GM12878 (cell line): ENCODE results near the gene PHLPP1. TPM values are rescaled to one million over a fixed set of nuclear protein-coding genes. Genes with fewer than 3 reads are reported as not detected.

Source experiments
- ATAC-seq: fragments of 200-7000 bp; cut with Tn5 transposase; 3 replicates; pipeline ENCODE4 v1.9.1; 2020; ENCODE audit warnings: mild to moderate bottlenecking, moderate library complexity
- BruUV-seq: library from RNA; stranded (reverse); fragments of 400-500 nt; replicated peaks from 2 replicates; lab custom pipeline; 2021; lab: Mats Ljungman, UMichigan
- CTCF ChIA-PET: fragments of 300-600 bp; sonication (Branson Sonifier 250); formaldehyde crosslinking; extraction: SDS; loops from one replicate; lab custom pipeline; 2021; ENCODE audit warnings: inconsistent platforms; lab: Yijun Ruan, JAX
- POLR2A ChIA-PET: fragments of 350-600 bp; formaldehyde crosslinking; extraction: SDS; loops from one replicate; lab custom pipeline; 2021; ENCODE audit warnings: inconsistent platforms; lab: Charles Lee
- RAD21 ChIA-PET: fragments of 300-600 bp; sonication (Branson Sonifier 250); formaldehyde crosslinking; loops from one replicate; lab custom pipeline; 2023; ENCODE audit warnings: antibody characterized with exemption; ENCODE audit not compliant: unreplicated experiment; lab: Charles Lee
- SMC1A ChIA-PET: fragments of 300-600 bp; sonication (Branson Sonifier 250); formaldehyde crosslinking; loops from one replicate; lab custom pipeline; 2023; ENCODE audit not compliant: unreplicated experiment, uncharacterized antibody; lab: Charles Lee
- DNase-seq: peaks from one replicate; pipeline ENCODE4 v3.0.0-alpha.2; 2011; ENCODE audit warnings: low read depth, low spot score
- FAIRE-seq: peaks from 3 replicates; lab custom pipeline; 2011; peaks lifted over from hg19 to GRCh38; lab: Jason Lieb, UNC
- H2AFZ ChIP-seq: 2 replicates; pipeline ENCODE4 v1.6.0; 2011; ENCODE audit warnings: low read depth, low read length, control low read depth; ENCODE audit not compliant: control insufficient read depth
- H3K27ac ChIP-seq: 2 replicates; pipeline ENCODE4 v1.5.1; 2011; ENCODE audit warnings: control low read depth; ENCODE audit not compliant: control insufficient read depth, insufficient read depth
- H3K27me3 ChIP-seq, 2 experiments: replicated peaks in 1 of 2; 2 replicates each; pipeline versions ENCODE4 v1.6.0 to v1.6.1; 2011; ENCODE audit warnings: low read length in 1 of 2; ENCODE audit not compliant: control insufficient read depth in 2 of 2, insufficient read depth in 2 of 2
- H3K36me3 ChIP-seq, 2 experiments: 2 replicates each; pipeline ENCODE4 v1.5.1; 2011; ENCODE audit warnings: low read length in 1 of 2; ENCODE audit not compliant: control insufficient read depth in 2 of 2, insufficient read depth in 2 of 2
- H3K4me1 ChIP-seq: 2 replicates; pipeline ENCODE4 v1.6.1; 2011; ENCODE audit warnings: mild to moderate bottlenecking, low read length, moderate library complexity, mixed read lengths; ENCODE audit not compliant: control insufficient read depth, insufficient read depth
- H3K4me2 ChIP-seq: 2 replicates; pipeline ENCODE4 v1.6.0; 2011; ENCODE audit warnings: control low read depth; ENCODE audit not compliant: control insufficient read depth, insufficient read depth
- H3K4me3 ChIP-seq: fragments of 200-600 bp; sonication (generic); 2 replicates; pipeline ENCODE4 v1.5.1; 2016
- H3K79me2 ChIP-seq: 2 replicates; pipeline ENCODE4 v1.6.0; 2011; ENCODE audit warnings: low read length; ENCODE audit not compliant: control insufficient read depth, insufficient read depth
- H3K9ac ChIP-seq: 2 replicates; pipeline ENCODE4 v1.8.0; 2011; ENCODE audit warnings: low read length, control low read depth, mixed read lengths; ENCODE audit not compliant: control insufficient read depth, insufficient read depth
- H3K9me3 ChIP-seq: replicated peaks from 3 replicates; pipeline ENCODE4 v1.5.1; 2011; ENCODE audit warnings: mild to moderate bottlenecking, low read length; ENCODE audit not compliant: control insufficient read depth, insufficient read depth
- H4K20me1 ChIP-seq: 2 replicates; pipeline ENCODE4 v1.6.0; 2011; ENCODE audit not compliant: control insufficient read depth, insufficient read depth
- BHLHE40 ChIP-seq, 2 experiments: fragments of 450-650 bp in 1 of 2; IDR thresholded peaks; 2 replicates each; pipeline ENCODE4 v1.6.1; 2011 to 2017; ENCODE audit warnings: low read depth in 2 of 2, borderline replicate concordance in 1 of 2, improper control_type of control experiment in 1 of 2, low read length in 1 of 2, mild to moderate bottlenecking in 1 of 2
- GABPA ChIP-seq: IDR thresholded peaks from 2 replicates; pipeline ENCODE4 v1.6.1; 2014; ENCODE audit warnings: antibody characterized with exemption, low read depth, mild to moderate bottlenecking, inconsistent platforms
- IKZF1 ChIP-seq: fragments of 450-650 bp; conservative IDR thresholded peaks from 2 replicates; pipeline ENCODE4 v1.6.1; 2017; ENCODE audit warnings: antibody characterized with exemption, mild to moderate bottlenecking
- JUND ChIP-seq: IDR thresholded peaks from 2 replicates; pipeline ENCODE4 v1.6.1; 2012; ENCODE audit warnings: low read depth, mild to moderate bottlenecking, low read length, improper control_type of control experiment, moderate library complexity
- PAX5 ChIP-seq: IDR thresholded peaks from 2 replicates; pipeline ENCODE4 v1.6.1; 2011; ENCODE audit warnings: low read depth, low read length, borderline replicate concordance
- POLR2AphosphoS5 ChIP-seq: IDR thresholded peaks from 2 replicates; pipeline ENCODE4 v1.6.1; 2011; ENCODE audit warnings: mild to moderate bottlenecking, low read length, inconsistent platforms
- RAD51 ChIP-seq: fragments of 450-650 bp; IDR thresholded peaks from 2 replicates; pipeline ENCODE4 v1.6.1; 2016; ENCODE audit warnings: moderate library complexity, mild to moderate bottlenecking, inconsistent platforms
- RELA ChIP-seq: fragments of 450-650 bp; IDR thresholded peaks from 2 replicates; pipeline ENCODE4 v1.8.0; 2014; ENCODE audit warnings: borderline replicate concordance; ENCODE audit not compliant: partially characterized antibody
- SREBF1 ChIP-seq: IDR thresholded peaks from 2 replicates; pipeline ENCODE4 v1.6.1; 2012; ENCODE audit warnings: mild to moderate bottlenecking, low read length
- TBL1XR1 ChIP-seq: IDR thresholded peaks from 2 replicates; pipeline ENCODE4 v1.6.1; 2012; ENCODE audit warnings: low read depth, low read length, improper control_type of control experiment
- WRNIP1 ChIP-seq: IDR thresholded peaks from 2 replicates; pipeline ENCODE4 v1.6.1; 2011; ENCODE audit warnings: low read depth, low read length, improper control_type of control experiment, borderline replicate concordance
- YBX1 ChIP-seq: fragments of 450-650 bp; IDR thresholded peaks from 2 replicates; pipeline ENCODE4 v1.6.1; 2016; ENCODE audit warnings: antibody characterized with exemption
- ZZZ3 ChIP-seq: IDR thresholded peaks from 2 replicates; pipeline ENCODE4 v1.6.1; 2011; ENCODE audit warnings: low read depth; ENCODE audit not compliant: control insufficient read depth, insufficient read length
- WGBS: methylation state at CpG from one replicate; pipeline ENCODE4 v1.1.6; 2016; ENCODE audit warnings: low lambda C conversion rate; ENCODE audit not compliant: insufficient replicate concordance, insufficient coverage; ENCODE audit errors: missing lambda C conversion rate; 5-methylcytosine and 5-hydroxymethylcytosine counted together
- in situ Hi-C: fragments of 300-500 bp; cut with MboI; formaldehyde crosslinking; loops from 9 replicates; pipeline ENCODE4 v1.14.3; 2018; ENCODE audit warnings: mixed read lengths
- intact Hi-C: fragments of 100-400 bp; cut with micrococcal nuclease; formaldehyde crosslinking; loops from one replicate; pipeline ENCODE4 v1.14.2; 2022; ENCODE audit not compliant: unreplicated experiment
- polyA plus RNA-seq, 11 experiments: library from polyadenylated mRNA; depleted of rRNA in 4 of 11; unstranded in 6 of 11; stranded (reverse) in 5 of 11; fragments of >200 nt; fragmentation: Nextera tagmentation in 4 of 11; fragmentation: Illumina TruSeq in 1 of 11; extraction: Ambion mirVana in 4 of 11; extraction: Trizol in 1 of 11; gene quantifications; 1 replicate in 1 of 11; 2 replicates in 10 of 11; pipeline versions ENCODE4 v1.2.1 to v1.2.3, GENCODE V29; 2011 to 2016; ENCODE audit warnings: inconsistent platforms in 2 of 11, missing spikeins in 2 of 11, low read depth in 1 of 11
- total RNA-seq, 4 experiments: library from RNA; depleted of rRNA in 3 of 4; stranded (reverse); fragments of >200 nt in 3 of 4; fragmentation: Illumina TruSeq in 1 of 4; extraction: Trizol in 1 of 4; gene quantifications; 2 replicates each; pipeline versions ENCODE4 v1.2.1 to v1.2.3, GENCODE V29; 2013 to 2021
- TF ChIP-seq, protein P1 (sequence below): IDR thresholded peaks from 2 replicates; pipeline ENCODE4 v1.6.1; 2011; ENCODE audit warnings: mild to moderate bottlenecking, low read depth, low read length, moderate library complexity; ENCODE audit not compliant: insufficient replicate concordance
- TF ChIP-seq, protein P2 (sequence below): fragments of 450-650 bp; IDR thresholded peaks from 2 replicates; pipeline ENCODE4 v1.6.1; 2017; ENCODE audit warnings: borderline replicate concordance
- TF ChIP-seq, protein P3 (sequence below): fragments of 450-650 bp; IDR thresholded peaks from 2 replicates; pipeline ENCODE4 v1.6.1; 2014; ENCODE audit warnings: mild to moderate bottlenecking
- TF ChIP-seq, protein P4 (sequence below): IDR thresholded peaks from 2 replicates; pipeline ENCODE4 v1.6.1; 2012; ENCODE audit warnings: improper control_type of control experiment, low read depth, low read length; ENCODE audit not compliant: insufficient replicate concordance

The PHLPP1 gene
- total and polyA plus RNA-seq, 10 of the 15 experiments (the other 5 are each of a cell fraction or from before 2014, with no cell fraction given) = 0.42 to 7.0 (median 1.9) TPM

DNA sequence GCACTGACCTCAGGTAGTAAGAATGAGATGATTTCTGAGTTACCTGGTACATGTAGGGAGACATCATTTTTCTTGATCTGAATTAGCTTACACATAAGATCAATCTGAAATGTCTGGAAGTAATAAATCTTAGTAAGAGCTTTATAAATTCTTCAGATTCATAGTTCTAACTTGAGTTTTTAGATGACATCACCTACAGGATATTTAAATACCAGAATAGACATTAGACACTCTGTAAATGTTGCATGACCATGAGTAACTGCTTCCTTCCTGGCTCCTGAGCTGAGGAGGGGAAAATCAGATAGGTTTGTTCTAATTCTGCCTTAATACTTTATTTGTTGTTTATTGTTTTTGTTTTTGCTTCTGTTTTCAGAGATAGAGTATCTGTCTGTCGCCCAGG is 181.8 kb downstream of the PHLPP1 start:
- no peak for DNase-seq
- Histone ChIP-seq H3K9ac (no peak overlapping the region), H3K4me3 (no peak overlapping the region), H2AFZ (no peak overlapping the region), H4K20me1 (no peaks in the 10 kb centered on the region), H3K79me2 (no peaks in the 10 kb centered on the region), H3K27ac (no peak overlapping the region), H3K36me3 (peaks cover 0 to 1% of the 10 kb centered on the region in 2 experiments; a peak in 1 of 4 replicates), H3K9me3 (no peaks in the 10 kb centered on the region), H3K4me2 (no peak overlapping the region), H3K4me1 (no peaks in the 10 kb centered on the region), H3K27me3 (no peaks in the 10 kb centered on the region)
- ChIA-PET RAD21 (no interaction called here), SMC1A (no interaction called here), CTCF (no interaction called here), POLR2A (no interaction called here)
- no TSS peak for BruUV-seq
- WGBS = 88% methylated on average over 1 of the region's 1 CpG
- in situ Hi-C loops (no loop called here), intact Hi-C loops (no loop called here)
- TF ChIP-seq, protein P1, sequence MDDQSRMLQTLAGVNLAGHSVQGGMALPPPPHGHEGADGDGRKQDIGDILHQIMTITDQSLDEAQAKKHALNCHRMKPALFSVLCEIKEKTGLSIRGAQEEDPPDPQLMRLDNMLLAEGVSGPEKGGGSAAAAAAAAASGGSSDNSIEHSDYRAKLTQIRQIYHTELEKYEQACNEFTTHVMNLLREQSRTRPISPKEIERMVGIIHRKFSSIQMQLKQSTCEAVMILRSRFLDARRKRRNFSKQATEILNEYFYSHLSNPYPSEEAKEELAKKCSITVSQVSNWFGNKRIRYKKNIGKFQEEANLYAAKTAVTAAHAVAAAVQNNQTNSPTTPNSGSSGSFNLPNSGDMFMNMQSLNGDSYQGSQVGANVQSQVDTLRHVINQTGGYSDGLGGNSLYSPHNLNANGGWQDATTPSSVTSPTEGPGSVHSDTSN = no peak
- TF ChIP-seq, protein P2, sequence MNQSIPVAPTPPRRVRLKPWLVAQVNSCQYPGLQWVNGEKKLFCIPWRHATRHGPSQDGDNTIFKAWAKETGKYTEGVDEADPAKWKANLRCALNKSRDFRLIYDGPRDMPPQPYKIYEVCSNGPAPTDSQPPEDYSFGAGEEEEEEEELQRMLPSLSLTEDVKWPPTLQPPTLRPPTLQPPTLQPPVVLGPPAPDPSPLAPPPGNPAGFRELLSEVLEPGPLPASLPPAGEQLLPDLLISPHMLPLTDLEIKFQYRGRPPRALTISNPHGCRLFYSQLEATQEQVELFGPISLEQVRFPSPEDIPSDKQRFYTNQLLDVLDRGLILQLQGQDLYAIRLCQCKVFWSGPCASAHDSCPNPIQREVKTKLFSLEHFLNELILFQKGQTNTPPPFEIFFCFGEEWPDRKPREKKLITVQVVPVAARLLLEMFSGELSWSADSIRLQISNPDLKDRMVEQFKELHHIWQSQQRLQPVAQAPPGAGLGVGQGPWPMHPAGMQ = no peak
- no peak for TF ChIP-seq WRNIP1
- TF ChIP-seq PAX5 = no peak
- no peak for TF ChIP-seq GABPA
- TF ChIP-seq SREBF1 = no peak
- TF ChIP-seq, protein P3, sequence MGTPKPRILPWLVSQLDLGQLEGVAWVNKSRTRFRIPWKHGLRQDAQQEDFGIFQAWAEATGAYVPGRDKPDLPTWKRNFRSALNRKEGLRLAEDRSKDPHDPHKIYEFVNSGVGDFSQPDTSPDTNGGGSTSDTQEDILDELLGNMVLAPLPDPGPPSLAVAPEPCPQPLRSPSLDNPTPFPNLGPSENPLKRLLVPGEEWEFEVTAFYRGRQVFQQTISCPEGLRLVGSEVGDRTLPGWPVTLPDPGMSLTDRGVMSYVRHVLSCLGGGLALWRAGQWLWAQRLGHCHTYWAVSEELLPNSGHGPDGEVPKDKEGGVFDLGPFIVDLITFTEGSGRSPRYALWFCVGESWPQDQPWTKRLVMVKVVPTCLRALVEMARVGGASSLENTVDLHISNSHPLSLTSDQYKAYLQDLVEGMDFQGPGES = no peak
- no peak for TF ChIP-seq POLR2AphosphoS5
- TF ChIP-seq, protein P4, sequence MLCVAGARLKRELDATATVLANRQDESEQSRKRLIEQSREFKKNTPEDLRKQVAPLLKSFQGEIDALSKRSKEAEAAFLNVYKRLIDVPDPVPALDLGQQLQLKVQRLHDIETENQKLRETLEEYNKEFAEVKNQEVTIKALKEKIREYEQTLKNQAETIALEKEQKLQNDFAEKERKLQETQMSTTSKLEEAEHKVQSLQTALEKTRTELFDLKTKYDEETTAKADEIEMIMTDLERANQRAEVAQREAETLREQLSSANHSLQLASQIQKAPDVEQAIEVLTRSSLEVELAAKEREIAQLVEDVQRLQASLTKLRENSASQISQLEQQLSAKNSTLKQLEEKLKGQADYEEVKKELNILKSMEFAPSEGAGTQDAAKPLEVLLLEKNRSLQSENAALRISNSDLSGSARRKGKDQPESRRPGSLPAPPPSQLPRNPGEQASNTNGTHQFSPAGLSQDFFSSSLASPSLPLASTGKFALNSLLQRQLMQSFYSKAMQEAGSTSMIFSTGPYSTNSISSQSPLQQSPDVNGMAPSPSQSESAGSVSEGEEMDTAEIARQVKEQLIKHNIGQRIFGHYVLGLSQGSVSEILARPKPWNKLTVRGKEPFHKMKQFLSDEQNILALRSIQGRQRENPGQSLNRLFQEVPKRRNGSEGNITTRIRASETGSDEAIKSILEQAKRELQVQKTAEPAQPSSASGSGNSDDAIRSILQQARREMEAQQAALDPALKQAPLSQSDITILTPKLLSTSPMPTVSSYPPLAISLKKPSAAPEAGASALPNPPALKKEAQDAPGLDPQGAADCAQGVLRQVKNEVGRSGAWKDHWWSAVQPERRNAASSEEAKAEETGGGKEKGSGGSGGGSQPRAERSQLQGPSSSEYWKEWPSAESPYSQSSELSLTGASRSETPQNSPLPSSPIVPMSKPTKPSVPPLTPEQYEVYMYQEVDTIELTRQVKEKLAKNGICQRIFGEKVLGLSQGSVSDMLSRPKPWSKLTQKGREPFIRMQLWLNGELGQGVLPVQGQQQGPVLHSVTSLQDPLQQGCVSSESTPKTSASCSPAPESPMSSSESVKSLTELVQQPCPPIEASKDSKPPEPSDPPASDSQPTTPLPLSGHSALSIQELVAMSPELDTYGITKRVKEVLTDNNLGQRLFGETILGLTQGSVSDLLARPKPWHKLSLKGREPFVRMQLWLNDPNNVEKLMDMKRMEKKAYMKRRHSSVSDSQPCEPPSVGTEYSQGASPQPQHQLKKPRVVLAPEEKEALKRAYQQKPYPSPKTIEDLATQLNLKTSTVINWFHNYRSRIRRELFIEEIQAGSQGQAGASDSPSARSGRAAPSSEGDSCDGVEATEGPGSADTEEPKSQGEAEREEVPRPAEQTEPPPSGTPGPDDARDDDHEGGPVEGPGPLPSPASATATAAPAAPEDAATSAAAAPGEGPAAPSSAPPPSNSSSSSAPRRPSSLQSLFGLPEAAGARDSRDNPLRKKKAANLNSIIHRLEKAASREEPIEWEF = no peak
- no peak for TF ChIP-seq TBL1XR1
- no peak for TF ChIP-seq JUND
- TF ChIP-seq RAD51 = no peak
- no peak for TF ChIP-seq YBX1
- TF ChIP-seq IKZF1 = no peak
- TF ChIP-seq RELA = no peak
- no peak for TF ChIP-seq ZZZ3
- TF ChIP-seq BHLHE40 (IDR thresholded peaks at IDR 0.05; ENCODE audit: borderline replicate concordance in 1 of 2, low read depth in 2 of 2, low read length in 1 of 2) = no peak
- FAIRE-seq = no peak
- ATAC-seq = no peak
